ENCODE results near the gene CD19. TPM values are rescaled to one million over a fixed set of nuclear protein-coding genes. Genes with fewer than 3 reads are reported as not detected.
A peak's percentile ranks its signal among the peaks of the same experiment; 100 is the strongest.

The CD19 gene
- polyA plus RNA-seq, 3 donors = 0.28 to 0.75 (median 0.65) TPM

GRCh38 chr16:28904828-28905227 lies 26.9 kb upstream of the CD19 start:
- TF ChIP-seq, protein P1, sequence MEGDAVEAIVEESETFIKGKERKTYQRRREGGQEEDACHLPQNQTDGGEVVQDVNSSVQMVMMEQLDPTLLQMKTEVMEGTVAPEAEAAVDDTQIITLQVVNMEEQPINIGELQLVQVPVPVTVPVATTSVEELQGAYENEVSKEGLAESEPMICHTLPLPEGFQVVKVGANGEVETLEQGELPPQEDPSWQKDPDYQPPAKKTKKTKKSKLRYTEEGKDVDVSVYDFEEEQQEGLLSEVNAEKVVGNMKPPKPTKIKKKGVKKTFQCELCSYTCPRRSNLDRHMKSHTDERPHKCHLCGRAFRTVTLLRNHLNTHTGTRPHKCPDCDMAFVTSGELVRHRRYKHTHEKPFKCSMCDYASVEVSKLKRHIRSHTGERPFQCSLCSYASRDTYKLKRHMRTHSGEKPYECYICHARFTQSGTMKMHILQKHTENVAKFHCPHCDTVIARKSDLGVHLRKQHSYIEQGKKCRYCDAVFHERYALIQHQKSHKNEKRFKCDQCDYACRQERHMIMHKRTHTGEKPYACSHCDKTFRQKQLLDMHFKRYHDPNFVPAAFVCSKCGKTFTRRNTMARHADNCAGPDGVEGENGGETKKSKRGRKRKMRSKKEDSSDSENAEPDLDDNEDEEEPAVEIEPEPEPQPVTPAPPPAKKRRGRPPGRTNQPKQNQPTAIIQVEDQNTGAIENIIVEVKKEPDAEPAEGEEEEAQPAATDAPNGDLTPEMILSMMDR (IDR thresholded peaks at IDR 0.05) = no peak
- 94% methylated on average over 14 of the region's 16 CpGs for WGBS (ENCODE audit: insufficient coverage)
- H3K36me3 Mint-ChIP-seq = peaks cover 7 to 28% of the 10 kb centered on the region in 2 donors
- no peaks in the 10 kb centered on the region for H3K79me2 ChIP-seq (ENCODE audit: insufficient read depth, low read length)
- H3K4me1 Mint-ChIP-seq = no peaks in the 10 kb centered on the region
- no peaks in the 10 kb centered on the region for H3K9me3 Mint-ChIP-seq
- H3K9ac ChIP-seq (ENCODE audit: insufficient read depth, low read length, poor library complexity, severe bottlenecking) = no peak overlapping the region
- no peak overlapping the region for H3K4me3 Mint-ChIP-seq
- H3K4me2 ChIP-seq (replicated peaks; ENCODE audit: extremely low read depth, low read length, poor library complexity, severe bottlenecking) = no peak overlapping the region
- H3K27ac ChIP-seq (ENCODE audit: low read depth in 1 of 2, low read length in 2 of 2) = no peak overlapping the region
- no peak for DNase-seq
- no peaks in the 10 kb centered on the region for H3K27me3 ChIP-seq (ENCODE audit: control insufficient read depth in 2 of 2, insufficient read depth in 2 of 2, low read length in 2 of 2)
- intact Hi-C loops (cut with micrococcal nuclease) = no loop called here
- H4K20me1 ChIP-seq (ENCODE audit: insufficient read depth, low read length) = no peaks in the 10 kb centered on the region
- no peaks in the 10 kb centered on the region for H3K27me3 Mint-ChIP-seq (ENCODE audit: low read depth in 3 of 3)
- H3K36me3 ChIP-seq (replicated peaks in 1 of 2; ENCODE audit: control insufficient read depth in 1 of 2, insufficient read depth in 2 of 2, low read length in 2 of 2) = peaks cover 18 to 32% of the 10 kb centered on the region in 2 donors
- no peak overlapping the region for H2AFZ ChIP-seq (ENCODE audit: insufficient read depth, low read depth, low read length, poor library complexity, severe bottlenecking)
- H3K4me1 ChIP-seq (ENCODE audit: control insufficient read depth in 1 of 2, insufficient read depth in 2 of 2, low read length in 2 of 2) = no peaks in the 10 kb centered on the region
- H3K9me3 ChIP-seq (replicated peaks in 1 of 2; ENCODE audit: control insufficient read depth in 1 of 2, insufficient read depth in 1 of 2, low read length in 2 of 2) = no peaks in the 10 kb centered on the region
- no peak overlapping the region for H3K27ac Mint-ChIP-seq
- H3K4me3 ChIP-seq (replicated peaks in 1 of 3; ENCODE audit: low read depth in 2 of 3, low read length in 3 of 3) = no peak overlapping the region

DNA sequence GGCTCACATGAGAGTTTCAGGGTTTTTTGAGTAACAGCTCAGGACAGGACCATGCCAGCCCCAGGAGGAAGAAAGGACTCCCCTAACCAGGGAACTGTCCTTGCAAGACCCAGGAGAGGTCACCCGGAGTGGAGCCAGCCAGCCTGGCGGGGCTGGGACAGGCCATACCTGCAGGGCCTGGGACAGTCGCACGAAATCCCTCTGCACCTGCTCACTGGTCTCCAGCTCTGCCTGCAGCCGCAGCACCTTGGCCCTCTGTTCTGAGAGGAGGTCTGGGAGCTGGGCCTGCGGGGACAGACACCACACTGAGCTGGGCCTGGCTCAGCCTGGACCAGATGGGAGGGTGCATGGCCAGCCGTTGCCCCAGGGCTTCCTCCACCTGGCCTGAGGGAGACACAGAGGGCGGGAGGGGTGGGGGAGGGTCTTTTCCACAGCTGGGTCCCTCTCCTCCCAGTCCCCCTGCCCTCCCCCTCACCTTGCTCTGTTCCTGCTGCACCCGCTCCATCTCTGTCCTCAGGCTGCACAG lies 26.5 kb upstream of the CD19 start:
- H3K36me3 Mint-ChIP-seq = peaks cover 10 to 32% of the 10 kb centered on the region in 2 donors
- no peaks in the 10 kb centered on the region for H3K4me1 Mint-ChIP-seq
- H3K36me3 ChIP-seq (replicated peaks in 1 of 2; ENCODE audit: control insufficient read depth in 1 of 2, insufficient read depth in 2 of 2, low read length in 2 of 2) = peaks cover 19 to 37% of the 10 kb centered on the region in 2 donors
- no peak overlapping the region for H3K4me3 Mint-ChIP-seq
- WGBS (ENCODE audit: insufficient coverage) = 100% methylated on average over 5 of the region's 9 CpGs
- no peaks in the 10 kb centered on the region for H3K79me2 ChIP-seq (ENCODE audit: insufficient read depth, low read length)
- H4K20me1 ChIP-seq (ENCODE audit: insufficient read depth, low read length) = no peaks in the 10 kb centered on the region
- H3K4me1 ChIP-seq (ENCODE audit: control insufficient read depth in 1 of 2, insufficient read depth in 2 of 2, low read length in 2 of 2) = no peaks in the 10 kb centered on the region
- H3K9ac ChIP-seq (ENCODE audit: insufficient read depth, low read length, poor library complexity, severe bottlenecking) = no peak overlapping the region
- intact Hi-C loops (cut with micrococcal nuclease) = no loop called here
- H3K9me3 Mint-ChIP-seq = no peaks in the 10 kb centered on the region
- TF ChIP-seq, protein P1 (IDR thresholded peaks at IDR 0.05) = no peak
- H3K27ac Mint-ChIP-seq = peak overlapping the region in 1 of 7 donors; percentile 73
- no peaks in the 10 kb centered on the region for H3K27me3 ChIP-seq (ENCODE audit: control insufficient read depth in 2 of 2, insufficient read depth in 2 of 2, low read length in 2 of 2)
- H2AFZ ChIP-seq (ENCODE audit: insufficient read depth, low read depth, low read length, poor library complexity, severe bottlenecking) = no peak overlapping the region
- no peak overlapping the region for H3K4me2 ChIP-seq (replicated peaks; ENCODE audit: extremely low read depth, low read length, poor library complexity, severe bottlenecking)
- no peak overlapping the region for H3K27ac ChIP-seq (ENCODE audit: low read depth in 1 of 2, low read length in 2 of 2)
- no peak for DNase-seq
- H3K27me3 Mint-ChIP-seq (ENCODE audit: low read depth in 3 of 3) = no peaks in the 10 kb centered on the region
- no peak overlapping the region for H3K4me3 ChIP-seq (replicated peaks in 1 of 3; ENCODE audit: low read depth in 2 of 3, low read length in 3 of 3)
- H3K9me3 ChIP-seq (replicated peaks in 1 of 2; ENCODE audit: control insufficient read depth in 1 of 2, insufficient read depth in 1 of 2, low read length in 2 of 2) = no peaks in the 10 kb centered on the region
